D721Med (cell line): ENCODE results near the gene TSNAX.
"Not testable (repeated sequence)": the region's sequence is repeated elsewhere in the genome, so short reads cannot be mapped to it uniquely, and the experiment has no call there.

Source experiments
- DNase-seq: peaks from one replicate; pipeline ENCODE4 v3.0.0; 2011; ENCODE audit warnings: low spot score; ENCODE audit not compliant: insufficient read length
- FAIRE-seq: peaks from 2 replicates; lab custom pipeline; 2011; peaks lifted over from hg19 to GRCh38; lab: Jason Lieb, UNC
- TF ChIP-seq, protein P1 (sequence below): IDR thresholded peaks from 2 replicates; pipeline ENCODE4 v1.5.1; 2012; ENCODE audit warnings: mild to moderate bottlenecking, control low read depth; ENCODE audit not compliant: insufficient read depth; ENCODE audit errors: missing control alignments

TSNAX gene

DNA sequence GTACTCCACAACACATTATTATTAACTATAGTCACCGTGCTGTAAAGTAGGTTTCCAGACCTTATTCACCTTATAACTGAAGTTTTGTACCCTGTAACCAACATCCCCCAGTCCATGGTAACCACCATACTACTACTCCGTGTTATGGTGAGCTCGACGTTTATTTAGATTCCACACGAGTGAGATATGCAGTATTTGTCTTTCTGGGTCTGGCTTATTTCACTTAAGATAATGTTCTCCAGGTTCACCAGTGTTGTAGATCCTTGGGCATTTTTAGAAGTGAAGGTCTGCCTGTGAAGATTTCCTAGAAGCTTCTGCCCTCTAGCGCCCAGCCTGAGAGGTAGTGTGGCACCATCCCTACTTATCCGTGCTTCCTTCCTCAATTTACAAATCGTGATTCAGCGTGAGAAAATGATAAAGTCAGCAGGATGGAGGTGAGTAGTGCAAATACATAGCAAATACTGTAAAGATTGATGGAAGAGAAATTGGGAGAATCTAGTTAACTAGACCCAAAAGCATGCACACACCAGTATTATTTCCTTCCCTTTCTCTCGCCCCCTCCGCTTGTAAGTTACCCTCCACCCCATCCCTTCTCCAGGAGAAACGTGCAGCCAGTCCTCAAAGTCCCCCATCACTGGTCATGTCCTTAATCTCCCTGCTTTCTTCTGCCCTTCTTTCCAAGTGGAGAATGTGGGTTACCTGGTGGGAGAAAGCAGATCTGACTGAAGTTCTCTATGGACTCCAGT is 62.2 kb downstream of the TSNAX start:
- peak; percentile 60 for FAIRE-seq
- DNase-seq, result no peak
- TF ChIP-seq, protein P1, sequence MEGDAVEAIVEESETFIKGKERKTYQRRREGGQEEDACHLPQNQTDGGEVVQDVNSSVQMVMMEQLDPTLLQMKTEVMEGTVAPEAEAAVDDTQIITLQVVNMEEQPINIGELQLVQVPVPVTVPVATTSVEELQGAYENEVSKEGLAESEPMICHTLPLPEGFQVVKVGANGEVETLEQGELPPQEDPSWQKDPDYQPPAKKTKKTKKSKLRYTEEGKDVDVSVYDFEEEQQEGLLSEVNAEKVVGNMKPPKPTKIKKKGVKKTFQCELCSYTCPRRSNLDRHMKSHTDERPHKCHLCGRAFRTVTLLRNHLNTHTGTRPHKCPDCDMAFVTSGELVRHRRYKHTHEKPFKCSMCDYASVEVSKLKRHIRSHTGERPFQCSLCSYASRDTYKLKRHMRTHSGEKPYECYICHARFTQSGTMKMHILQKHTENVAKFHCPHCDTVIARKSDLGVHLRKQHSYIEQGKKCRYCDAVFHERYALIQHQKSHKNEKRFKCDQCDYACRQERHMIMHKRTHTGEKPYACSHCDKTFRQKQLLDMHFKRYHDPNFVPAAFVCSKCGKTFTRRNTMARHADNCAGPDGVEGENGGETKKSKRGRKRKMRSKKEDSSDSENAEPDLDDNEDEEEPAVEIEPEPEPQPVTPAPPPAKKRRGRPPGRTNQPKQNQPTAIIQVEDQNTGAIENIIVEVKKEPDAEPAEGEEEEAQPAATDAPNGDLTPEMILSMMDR, result peak; percentile 92

DNA sequence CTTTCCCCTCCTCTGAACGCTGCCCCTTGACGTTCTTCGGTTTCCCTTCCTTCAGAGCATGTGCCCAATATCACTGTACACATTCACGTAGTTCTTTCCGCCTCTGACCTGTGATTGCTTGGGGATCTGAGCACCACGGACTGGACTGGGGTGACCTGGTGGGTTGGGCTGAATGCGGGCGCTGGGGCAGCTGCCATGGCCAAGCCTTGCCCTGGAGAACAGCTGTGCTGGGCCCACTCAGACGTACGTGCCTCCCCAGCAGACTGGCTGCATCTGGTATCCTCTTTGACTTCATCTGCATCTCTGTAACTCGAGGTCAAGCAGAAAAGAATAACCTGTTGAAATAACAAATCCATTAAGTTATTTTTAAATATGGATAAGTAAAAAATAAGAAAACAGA is 63.0 kb downstream of the TSNAX start:
- TF ChIP-seq, protein P1, result no peak

DNA sequence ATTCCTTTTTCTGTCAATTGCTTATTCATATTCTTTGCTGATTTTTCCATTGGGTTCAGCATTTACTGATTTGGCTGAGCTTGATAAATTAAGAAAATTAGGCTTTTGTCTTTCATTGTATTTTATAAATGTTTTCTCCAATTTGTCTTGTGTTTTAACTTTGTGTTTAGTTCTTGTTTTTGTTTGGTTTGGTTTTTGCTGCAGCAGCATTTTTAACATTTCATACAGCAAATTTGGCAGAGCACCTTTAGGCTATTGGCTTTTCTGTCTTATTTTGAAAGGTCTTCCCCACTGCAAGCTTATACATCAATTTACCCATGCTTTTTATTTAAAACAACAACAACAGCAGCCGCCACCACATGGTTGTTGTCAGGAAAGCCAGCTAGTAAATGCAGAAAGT is 64.3 kb downstream of the TSNAX start:
- TF ChIP-seq, protein P1, result no peak
- FAIRE-seq, result no peak
- DNase-seq, result no peak

More for the DNA sequence above, 63.0 kb downstream of the TSNAX start:
- FAIRE-seq (no peak), DNase-seq (no peak)

DNA sequence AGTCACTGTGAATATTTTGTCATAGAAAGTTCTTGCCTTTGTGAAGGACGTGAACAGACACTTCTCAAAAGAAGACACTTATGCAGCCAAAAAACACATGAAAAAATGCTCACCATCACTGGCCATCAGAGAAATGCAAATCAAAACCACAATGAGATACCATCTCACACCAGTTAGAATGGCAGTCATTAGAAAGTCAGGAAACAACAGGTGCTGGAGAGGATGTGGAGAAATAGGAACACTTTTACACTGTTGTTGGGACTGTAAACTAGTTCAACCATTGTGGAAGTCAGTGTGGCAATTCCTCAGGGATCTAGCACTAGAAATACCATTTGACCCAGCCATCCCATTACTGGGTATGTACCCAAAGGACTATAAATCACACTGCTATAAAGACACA is 64.8 kb downstream of the TSNAX start:
- FAIRE-seq, DNase-seq: not testable (repeated sequence)

DNA sequence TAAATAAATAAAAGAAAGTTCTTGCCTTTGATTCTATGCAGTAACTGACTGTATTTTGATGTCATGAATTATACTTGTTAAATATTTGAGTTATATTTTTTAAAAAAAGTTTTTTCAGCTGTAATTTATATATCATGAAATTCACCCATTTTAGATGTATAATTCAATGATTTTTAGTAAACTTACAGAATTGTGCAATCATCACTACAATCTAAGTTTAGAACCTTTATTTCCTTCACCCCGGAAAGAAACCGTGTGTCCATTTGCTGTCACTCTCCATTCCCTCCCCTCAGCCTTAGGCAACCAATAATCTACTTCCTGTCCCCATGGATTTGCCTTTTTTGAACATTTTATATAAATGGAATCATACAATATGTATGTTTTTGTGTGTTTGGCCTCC is 65.7 kb downstream of the TSNAX start:
- TF ChIP-seq, protein P1, result no peak
- DNase-seq (no peak), FAIRE-seq (no peak)

DNA sequence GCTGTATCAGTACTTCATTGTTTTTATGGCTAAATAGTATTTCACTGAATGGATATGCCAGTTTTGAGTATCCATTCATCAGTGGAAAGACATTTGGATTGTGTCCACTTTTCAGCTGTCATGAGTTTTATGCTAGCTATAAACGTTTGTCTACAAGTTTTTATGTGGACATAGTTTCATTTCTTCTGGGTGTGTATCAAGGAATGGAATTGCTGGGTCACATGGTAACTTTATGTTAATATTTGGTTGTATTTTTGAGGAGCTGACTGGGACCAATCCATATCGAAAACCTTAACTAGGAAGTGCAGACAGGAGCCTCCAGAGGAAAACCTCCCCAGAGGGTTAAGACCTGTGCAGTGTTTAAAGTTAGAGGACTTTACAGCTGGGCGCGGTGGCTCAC is 66.3 kb downstream of the TSNAX start:
- TF ChIP-seq, protein P1, result no peak
- DNase-seq, result no peak
- FAIRE-seq, result no peak

DNA sequence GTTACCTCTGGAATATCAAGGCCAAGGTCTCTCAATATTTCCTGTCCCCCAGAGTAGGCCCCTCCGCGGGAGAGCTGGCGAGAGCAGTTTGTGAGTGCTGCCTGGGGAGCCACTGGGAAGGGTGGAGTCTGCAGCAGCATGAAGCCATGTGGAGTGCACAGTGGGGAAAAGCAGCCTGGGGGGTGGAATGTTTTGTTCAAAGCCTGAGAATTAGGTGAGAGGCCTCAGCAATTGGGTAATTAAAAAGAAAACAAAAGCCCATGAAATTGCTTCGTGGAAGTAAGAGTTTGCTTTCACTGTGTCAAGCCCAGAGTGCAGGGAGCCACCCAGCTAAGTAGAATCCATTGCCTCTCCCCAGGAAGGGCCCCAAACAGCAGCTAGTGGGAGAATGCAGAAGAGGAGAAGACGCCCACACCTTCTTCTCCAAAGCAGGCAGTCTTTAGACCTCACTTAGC is 67.9 kb downstream of the TSNAX start:
- FAIRE-seq (no peak), DNase-seq (no peak)
- TF ChIP-seq, protein P1, result no peak
